GM19025 (cell line): ENCODE data around the gene KRTAP5-5.

Experiments
- ATAC-seq: cut with Tn5 transposase; IDR thresholded peaks from one replicate; pipeline ENCODE4 v1.9.1; 2021; ENCODE audit warnings: mild to moderate bottlenecking, low read depth, moderate library complexity; ENCODE audit not compliant: unreplicated experiment

Gene KRTAP5-5

GRCh38 chr11:1673446-1674172 lies 44.0 kb downstream of the KRTAP5-5 start:
- ATAC-seq = no peak

GRCh38 chr11:1674173-1675131 lies 44.9 kb downstream of the KRTAP5-5 start:
- ATAC-seq = no peak

GRCh38 chr11:1675536-1676228 lies 46.1 kb downstream of the KRTAP5-5 start:
- ATAC-seq = no peak

GRCh38 chr11:1676229-1676740 lies 46.7 kb downstream of the KRTAP5-5 start:
- ATAC-seq = no peak

- ATAC-seq = no peak
Measured at GRCh38 chr11:1679881-1680280, 50.3 kb downstream of the KRTAP5-5 start.
